ENCODE results near the gene ZBTB20.

Gene ZBTB20

DNA sequence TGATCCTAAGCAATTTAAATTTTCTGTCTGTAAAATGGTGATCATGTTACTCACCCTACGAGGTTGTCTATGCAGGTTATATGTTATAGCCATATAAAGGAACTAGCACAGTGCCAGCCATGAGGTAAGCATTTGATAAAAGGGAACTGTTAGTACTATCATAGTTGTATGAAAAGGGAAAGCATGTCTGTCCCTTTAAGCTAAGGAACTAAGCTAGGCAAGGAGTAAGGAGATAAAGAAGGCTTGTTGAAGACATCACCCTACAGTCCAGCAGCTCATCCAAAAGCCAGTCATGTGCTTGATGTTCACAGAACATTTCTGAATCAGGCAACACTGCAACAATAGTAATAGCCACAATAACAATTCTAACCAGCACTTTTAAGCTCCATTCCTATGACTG is 243.9 kb downstream of the ZBTB20 start:
- TF ChIP-seq, protein P1, sequence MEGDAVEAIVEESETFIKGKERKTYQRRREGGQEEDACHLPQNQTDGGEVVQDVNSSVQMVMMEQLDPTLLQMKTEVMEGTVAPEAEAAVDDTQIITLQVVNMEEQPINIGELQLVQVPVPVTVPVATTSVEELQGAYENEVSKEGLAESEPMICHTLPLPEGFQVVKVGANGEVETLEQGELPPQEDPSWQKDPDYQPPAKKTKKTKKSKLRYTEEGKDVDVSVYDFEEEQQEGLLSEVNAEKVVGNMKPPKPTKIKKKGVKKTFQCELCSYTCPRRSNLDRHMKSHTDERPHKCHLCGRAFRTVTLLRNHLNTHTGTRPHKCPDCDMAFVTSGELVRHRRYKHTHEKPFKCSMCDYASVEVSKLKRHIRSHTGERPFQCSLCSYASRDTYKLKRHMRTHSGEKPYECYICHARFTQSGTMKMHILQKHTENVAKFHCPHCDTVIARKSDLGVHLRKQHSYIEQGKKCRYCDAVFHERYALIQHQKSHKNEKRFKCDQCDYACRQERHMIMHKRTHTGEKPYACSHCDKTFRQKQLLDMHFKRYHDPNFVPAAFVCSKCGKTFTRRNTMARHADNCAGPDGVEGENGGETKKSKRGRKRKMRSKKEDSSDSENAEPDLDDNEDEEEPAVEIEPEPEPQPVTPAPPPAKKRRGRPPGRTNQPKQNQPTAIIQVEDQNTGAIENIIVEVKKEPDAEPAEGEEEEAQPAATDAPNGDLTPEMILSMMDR (IDR thresholded peaks at IDR 0.05; ENCODE audit: low read depth, low read length, missing control alignments) = no peak
- no peak overlapping the region for H3K4me3 ChIP-seq (replicated peaks; ENCODE audit: low read depth, low read length)
- no peak for DNase-seq (ENCODE audit: extremely low read depth, low read depth)

DNA sequence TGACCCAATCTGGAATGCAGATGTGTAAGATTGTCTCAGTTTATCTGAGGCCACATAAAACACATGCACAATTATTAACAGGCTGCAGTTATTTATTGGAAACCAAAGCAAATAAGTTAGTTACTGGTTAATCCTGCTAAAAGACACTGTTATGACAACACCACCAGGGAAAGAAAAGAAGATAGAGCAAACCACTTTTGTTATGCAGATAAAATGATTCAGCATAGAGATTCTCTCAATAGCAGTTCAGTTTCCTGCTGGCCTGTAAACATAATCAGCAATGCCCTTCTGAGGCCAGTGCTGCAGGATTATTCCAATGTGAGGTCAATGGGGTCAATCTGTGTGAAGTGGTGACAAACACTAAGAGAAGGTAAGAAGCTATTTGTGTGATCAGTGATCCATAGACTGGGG is 244.4 kb downstream of the ZBTB20 start:
- DNase-seq (ENCODE audit: extremely low read depth, low read depth) = no peak
- no peak overlapping the region for H3K4me3 ChIP-seq (replicated peaks; ENCODE audit: low read depth, low read length)
- TF ChIP-seq, protein P1 (IDR thresholded peaks at IDR 0.05; ENCODE audit: low read depth, low read length, missing control alignments) = no peak

DNA sequence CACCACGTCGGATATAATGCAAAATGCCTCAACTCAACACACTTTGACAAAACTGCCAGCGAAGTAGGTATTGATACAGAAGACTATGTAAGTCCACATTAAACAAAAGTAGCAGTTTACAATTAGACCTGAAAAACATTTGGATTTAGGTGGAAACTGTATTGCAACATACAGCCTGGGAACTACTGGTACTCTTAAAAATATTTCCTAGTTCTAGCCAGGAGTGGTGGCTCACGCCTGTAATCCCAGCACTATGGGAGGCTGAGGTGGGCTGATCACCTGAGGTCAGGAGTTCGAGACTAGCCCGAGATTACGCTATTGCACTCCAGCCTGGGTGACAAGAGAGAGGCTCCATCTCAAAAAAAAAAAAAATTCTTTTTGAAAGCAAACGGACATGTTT is 246.2 kb downstream of the ZBTB20 start:
- no peak overlapping the region; the same call in 1 of the 2 replicates for H3K4me3 ChIP-seq (replicated peaks; ENCODE audit: low read depth, low read length)
- DNase-seq (ENCODE audit: extremely low read depth, low read depth) = no peak
- TF ChIP-seq, protein P1 (IDR thresholded peaks at IDR 0.05; ENCODE audit: low read depth, low read length, missing control alignments) = no peak

DNA sequence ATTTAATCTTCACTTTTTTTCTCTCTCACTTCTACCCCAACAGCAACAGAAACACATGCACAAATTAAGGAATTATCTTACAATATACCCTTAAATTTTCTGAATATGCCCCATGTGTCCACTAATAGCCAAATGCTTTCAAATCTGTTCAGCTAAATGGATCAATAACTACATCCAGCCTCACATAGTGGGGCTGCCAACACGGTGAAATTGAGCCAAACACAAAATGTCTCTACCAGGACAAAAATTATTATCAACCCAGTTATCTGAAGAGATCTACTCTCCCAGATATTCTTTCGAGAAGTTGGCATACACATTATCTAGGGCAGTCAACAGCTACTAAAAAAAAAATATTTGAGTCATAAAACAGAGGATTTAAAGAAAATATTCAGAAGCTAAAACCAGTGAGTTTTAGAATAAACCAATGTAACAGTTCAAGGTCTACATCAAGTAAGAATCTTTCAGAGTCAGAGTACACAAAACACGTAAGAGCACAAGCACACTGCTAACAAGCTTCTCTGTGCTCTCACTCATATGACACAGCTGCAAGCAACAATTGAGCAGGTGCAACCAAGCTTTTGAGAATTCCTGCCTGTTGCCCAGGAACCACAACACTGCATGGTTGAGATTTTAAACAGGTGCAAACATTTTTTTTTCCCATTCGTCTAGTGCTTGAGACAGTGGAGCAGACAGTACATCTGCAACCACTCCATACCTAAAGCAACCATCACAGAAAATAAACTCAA is 247.7 kb downstream of the ZBTB20 start:
- TF ChIP-seq, protein P1 (IDR thresholded peaks at IDR 0.05; ENCODE audit: low read depth, low read length, missing control alignments) = no peak
- no peak overlapping the region for H3K4me3 ChIP-seq (replicated peaks; ENCODE audit: low read depth, low read length)
- no peak for DNase-seq (ENCODE audit: extremely low read depth, low read depth)

DNA sequence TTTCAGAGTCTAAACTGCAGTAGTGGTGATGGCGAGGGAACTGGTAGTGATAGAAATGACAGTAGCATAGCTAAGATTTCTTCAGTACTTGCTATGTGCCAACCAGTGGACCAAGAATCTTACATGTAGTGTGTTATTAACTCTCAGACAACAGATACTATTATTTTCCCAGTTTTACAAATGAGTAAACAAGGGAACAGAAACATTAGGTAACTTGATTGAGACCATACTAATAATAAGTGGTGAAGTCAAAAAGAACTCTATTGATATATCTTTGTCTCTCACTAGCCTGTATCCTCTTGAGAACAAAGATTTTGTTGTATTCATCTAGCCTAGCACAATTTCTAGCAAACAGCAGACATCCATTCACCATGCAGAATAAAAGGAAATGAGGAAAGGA is 250.1 kb downstream of the ZBTB20 start:
- no peak overlapping the region for H3K4me3 ChIP-seq (replicated peaks; ENCODE audit: low read depth, low read length)
- no peak for DNase-seq (ENCODE audit: extremely low read depth, low read depth)
- TF ChIP-seq, protein P1 (IDR thresholded peaks at IDR 0.05; ENCODE audit: low read depth, low read length, missing control alignments) = no peak

DNA sequence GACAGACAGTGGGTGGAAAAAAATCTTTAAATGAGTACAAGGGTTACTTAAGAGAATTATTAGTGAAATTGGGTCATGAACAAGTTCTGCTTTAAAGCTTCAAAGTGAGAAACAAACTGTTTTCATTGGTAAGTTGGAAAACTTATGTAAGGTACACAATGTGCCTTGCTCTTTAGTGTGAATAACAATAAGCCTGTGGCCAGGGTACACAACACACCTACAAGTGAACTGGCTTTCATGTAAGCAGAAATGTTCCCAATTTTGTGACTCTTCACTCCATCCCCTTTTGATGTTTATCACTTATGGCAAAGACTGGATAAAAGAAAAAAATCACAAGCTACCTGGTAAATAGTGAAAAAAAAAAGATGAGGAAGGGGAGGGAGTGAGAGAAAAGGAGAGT is 253.7 kb downstream of the ZBTB20 start:
- H3K4me3 ChIP-seq (replicated peaks; ENCODE audit: low read depth, low read length) = no peak overlapping the region
- TF ChIP-seq, protein P1 (IDR thresholded peaks at IDR 0.05; ENCODE audit: low read depth, low read length, missing control alignments) = no peak
- no peak for DNase-seq (ENCODE audit: extremely low read depth, low read depth)

DNA sequence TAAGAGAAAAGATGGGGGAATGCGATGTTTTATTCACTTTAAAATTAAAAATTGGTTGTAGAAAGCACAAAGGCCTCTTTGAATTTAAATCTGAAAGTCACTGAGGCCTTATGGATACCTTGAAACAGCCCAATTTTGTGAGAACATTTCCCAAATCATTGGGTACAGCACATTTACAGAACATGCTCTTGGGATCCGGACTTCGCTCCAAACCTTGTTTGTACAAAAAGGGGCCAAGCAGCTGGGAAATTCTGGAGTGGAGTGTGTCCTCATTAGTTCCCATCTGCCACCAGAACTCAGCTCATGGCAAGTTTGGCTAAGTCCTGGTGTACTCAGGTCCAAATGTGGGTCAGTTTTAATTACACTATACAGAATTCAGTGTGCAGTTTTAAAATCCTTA is 254.2 kb downstream of the ZBTB20 start:
- H3K4me3 ChIP-seq (replicated peaks; ENCODE audit: low read depth, low read length) = no peak overlapping the region
- no peak for DNase-seq (ENCODE audit: extremely low read depth, low read depth)
- TF ChIP-seq, protein P1 (IDR thresholded peaks at IDR 0.05; ENCODE audit: low read depth, low read length, missing control alignments) = no peak

Measured in HFF-Myc (cell line).